ENCODE measurements around the gene RAD51B. TPM values are rescaled to one million over a fixed set of nuclear protein-coding genes. Genes with fewer than 3 reads are reported as not detected.

The RAD51B gene
- total and polyA plus RNA-seq, 9 of the 15 experiments (the other 6 are each of a cell fraction or from before 2014, with no cell fraction given) = 8.5 to 17.3 (median 11.3) TPM

DNA sequence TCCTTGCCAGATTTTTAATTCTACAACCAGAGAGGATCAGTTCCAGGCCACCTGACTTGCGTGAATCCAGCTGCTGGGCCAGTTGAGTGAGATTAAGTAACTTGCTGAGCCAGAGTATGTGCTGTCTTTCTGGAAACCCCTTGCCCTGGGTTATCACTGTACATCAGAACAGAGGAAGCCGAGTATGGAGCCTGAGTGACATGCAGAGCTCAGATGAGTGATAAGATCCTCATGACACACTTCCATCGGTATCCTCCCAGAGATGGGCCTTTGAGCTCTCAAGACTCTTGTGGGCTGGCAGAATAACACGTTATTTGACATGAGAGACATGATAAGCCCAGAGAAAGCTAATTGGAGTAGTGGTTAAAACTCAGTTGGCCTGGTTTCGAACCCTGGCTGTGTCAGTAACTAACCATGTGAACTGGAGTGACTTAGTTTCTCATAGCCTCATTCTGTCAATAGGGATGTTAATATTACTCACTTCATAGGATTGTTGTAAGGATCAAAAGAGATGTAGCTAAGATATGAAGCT, 585.1 kb downstream of the RAD51B start (continued):
- TF ChIP-seq TEAD4 (IDR thresholded peaks at IDR 0.05; ENCODE audit: low read length) (peak; percentile 31; the same call in 1 of the 2 replicates), TEAD4 (CRISPR knock-in tag; IDR thresholded peaks at IDR 0.05; ENCODE audit: borderline replicate concordance) (no peak), BACH1 (tag; IDR thresholded peaks at IDR 0.05) (no peak), MEIS2 (IDR thresholded peaks at IDR 0.05; ENCODE audit: partially characterized antibody) (peak; percentile 78), ARID1B (IDR thresholded peaks at IDR 0.05) (peak; percentile 32; the same call in 1 of the 2 replicates), DMBX1 (CRISPR knock-in tag; IDR thresholded peaks at IDR 0.05; ENCODE audit: borderline replicate concordance) (peak; percentile 32; the same call in 1 of the 2 replicates), TSHZ1 (CRISPR knock-in tag; IDR thresholded peaks at IDR 0.05) (no peak), TCF3 (CRISPR knock-in tag; IDR thresholded peaks at IDR 0.05) (no peak), ZNF23 (CRISPR knock-in tag; IDR thresholded peaks at IDR 0.05) (no peak), HMBOX1 (IDR thresholded peaks at IDR 0.05) (peak; percentile 58), FOXM1 (IDR thresholded peaks at IDR 0.05; ENCODE audit: low read depth) (no peak), FOXM1 (CRISPR knock-in tag; IDR thresholded peaks at IDR 0.05; ENCODE audit: low read depth) (no peak), JUND (IDR thresholded peaks at IDR 0.05; ENCODE audit: borderline replicate concordance, low read depth, low read length) (peak; percentile 18; the same call in 1 of the 2 replicates), JUND (tag; IDR thresholded peaks at IDR 0.05; ENCODE audit: borderline replicate concordance, low read depth, low read length) (no peak; the same call in 2 of the 3 replicates)
- TF ChIP-seq, protein P1, sequence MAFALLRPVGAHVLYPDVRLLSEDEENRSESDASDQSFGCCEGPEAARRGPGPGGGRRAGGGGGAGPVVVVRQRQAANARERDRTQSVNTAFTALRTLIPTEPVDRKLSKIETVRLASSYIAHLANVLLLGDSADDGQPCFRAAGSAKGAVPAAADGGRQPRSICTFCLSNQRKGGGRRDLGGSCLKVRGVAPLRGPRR (CRISPR knock-in tag; IDR thresholded peaks at IDR 0.05) = no peak
- TF ChIP-seq, protein P2, sequence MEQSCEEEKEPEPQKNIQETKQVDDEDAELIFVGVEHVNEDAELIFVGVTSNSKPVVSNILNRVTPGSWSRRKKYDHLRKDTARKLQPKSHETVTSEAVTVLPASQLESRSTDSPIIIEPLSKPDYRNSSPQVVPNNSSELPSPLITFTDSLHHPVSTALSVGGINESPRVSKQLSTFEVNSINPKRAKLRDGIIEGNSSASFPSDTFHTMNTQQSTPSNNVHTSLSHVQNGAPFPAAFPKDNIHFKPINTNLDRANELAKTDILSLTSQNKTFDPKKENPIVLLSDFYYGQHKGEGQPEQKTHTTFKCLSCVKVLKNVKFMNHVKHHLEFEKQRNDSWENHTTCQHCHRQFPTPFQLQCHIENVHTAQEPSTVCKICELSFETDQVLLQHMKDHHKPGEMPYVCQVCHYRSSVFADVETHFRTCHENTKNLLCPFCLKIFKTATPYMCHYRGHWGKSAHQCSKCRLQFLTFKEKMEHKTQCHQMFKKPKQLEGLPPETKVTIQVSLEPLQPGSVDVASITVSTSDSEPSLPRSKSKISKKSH (CRISPR knock-in tag; IDR thresholded peaks at IDR 0.05) = no peak
- TF ChIP-seq, protein P3, sequence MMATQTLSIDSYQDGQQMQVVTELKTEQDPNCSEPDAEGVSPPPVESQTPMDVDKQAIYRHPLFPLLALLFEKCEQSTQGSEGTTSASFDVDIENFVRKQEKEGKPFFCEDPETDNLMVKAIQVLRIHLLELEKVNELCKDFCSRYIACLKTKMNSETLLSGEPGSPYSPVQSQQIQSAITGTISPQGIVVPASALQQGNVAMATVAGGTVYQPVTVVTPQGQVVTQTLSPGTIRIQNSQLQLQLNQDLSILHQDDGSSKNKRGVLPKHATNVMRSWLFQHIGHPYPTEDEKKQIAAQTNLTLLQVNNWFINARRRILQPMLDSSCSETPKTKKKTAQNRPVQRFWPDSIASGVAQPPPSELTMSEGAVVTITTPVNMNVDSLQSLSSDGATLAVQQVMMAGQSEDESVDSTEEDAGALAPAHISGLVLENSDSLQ (IDR thresholded peaks at IDR 0.05) = peak; percentile 93

Data from K562 (cell line).